Medulla oblongata (tissue), 1 donor: ENCODE measurements around the gene SLC38A8.
A peak's percentile ranks its signal among the peaks of the same experiment; 100 is the strongest.

Experiments
- DNase-seq: peaks from one replicate; pipeline ENCODE4 v3.0.0-alpha.2; 2015; ENCODE audit errors: extremely low spot score

The SLC38A8 gene

DNA sequence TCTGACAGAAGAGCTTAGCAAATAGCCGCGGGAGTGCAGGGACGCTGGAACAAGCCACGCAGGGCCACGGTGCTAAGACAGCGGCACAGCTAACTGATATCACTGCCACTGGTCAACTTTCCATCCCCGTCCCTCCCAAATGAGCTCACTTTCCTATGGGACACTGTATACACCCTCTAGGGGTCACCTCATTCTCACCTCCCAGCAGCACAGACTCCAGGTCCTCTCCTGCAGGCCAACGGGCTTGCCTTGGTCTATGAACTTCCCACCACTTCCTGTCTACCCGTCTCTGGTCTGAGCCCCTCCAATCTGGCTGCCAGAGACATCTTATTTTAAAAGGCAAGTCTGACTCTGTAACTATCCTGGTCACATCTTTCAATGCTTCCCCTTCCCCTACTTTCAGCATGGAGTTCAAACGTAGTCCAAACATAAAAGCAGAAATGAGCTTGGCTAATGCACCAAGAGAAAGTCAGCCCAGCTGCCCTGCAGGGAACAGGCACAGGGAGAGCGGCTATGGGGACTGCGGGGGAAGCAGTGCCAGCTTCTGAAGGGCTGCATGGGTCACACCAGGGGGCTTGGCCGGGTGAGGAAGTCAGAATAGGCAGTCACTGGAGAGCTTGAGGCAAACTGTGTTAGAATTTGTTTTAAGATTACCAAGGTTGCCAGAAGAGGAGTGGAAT lies 26.3 kb upstream of the SLC38A8 start:
- no peak for DNase-seq

DNA sequence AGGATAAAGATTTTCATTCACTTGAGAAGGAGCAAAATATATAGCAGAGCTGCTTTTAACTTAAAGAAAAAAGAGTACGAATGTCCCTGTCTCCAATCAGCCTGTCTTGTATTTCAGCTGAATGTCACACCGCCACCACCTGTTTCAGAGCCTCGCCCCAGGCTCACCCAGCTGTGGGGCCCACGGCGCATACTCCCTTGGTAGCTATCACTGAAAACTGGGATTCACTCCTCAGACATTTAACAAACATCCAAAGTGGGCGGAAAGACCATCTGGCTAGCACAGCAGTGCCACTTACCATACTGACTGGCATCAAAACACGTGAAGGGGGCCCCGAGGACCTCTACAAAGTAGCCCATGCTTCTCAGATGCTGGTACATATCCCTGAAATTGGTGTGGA lies 25.4 kb upstream of the SLC38A8 start:
- no peak for DNase-seq

DNA sequence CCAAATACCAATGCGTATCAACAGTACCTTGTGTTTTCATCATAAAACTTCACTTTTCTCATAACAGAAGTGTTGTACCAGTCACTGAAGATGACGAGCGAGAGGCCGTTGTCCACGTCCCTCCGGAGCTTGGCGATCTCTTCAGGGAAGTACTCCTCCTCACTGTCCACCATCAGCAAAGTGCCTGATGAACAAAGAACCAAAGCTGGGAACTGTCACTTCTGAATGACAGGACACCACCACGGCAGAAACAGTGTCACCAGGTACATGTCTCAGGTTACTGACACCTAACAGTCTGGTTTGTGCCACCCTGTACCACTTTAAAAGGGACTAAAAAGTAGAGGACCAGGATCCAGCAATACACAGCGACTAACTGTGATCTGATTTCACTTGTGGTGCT lies 25.0 kb upstream of the SLC38A8 start:
- DNase-seq: no peak

DNA sequence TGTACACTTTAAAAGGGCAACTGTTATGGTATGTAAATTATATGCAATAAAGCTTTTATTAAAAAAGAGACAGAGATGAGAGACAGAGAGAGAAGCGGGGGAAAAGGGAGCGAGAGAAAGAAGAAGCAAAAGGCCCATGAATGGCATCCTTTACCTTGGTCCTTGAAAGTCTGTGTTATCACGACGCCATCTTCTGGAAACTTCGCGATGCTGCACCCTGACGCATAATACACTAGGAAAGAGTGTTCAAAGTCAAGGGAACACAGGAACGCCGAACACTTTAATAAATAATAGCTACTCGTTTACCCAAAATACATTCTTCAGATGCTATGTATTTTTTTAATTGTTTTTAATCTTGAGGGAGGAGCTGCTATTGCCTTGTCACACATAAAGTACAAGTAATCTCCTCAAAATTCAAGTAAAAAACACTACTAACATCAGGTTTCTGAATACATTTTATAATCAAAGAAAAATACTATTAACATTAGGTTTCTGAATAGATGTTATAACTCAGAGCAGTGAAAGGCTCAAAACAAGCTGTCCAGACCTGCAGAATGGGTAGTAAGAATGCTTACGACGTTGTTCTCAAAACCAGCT lies 23.0 kb upstream of the SLC38A8 start:
- peak; percentile 77 for DNase-seq

DNA sequence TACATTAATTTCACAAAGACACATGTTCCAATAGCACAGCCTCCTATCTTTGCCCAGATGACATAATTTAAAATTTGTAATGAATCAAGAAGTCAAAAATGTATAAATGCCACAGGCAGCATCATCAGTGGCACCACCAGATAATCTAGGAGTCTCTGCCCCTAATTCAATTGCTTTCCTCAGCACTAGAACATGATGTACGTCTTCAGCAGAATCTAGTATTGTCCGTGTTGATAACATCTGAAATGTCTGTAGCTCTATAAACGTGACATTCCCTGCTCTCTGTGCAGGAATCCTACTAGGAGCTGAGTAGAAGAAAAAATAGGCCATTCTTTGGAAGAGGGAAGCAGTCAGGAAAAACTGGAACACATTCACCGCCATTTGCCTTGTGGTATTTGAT lies 21.4 kb upstream of the SLC38A8 start:
- DNase-seq: no peak

DNA sequence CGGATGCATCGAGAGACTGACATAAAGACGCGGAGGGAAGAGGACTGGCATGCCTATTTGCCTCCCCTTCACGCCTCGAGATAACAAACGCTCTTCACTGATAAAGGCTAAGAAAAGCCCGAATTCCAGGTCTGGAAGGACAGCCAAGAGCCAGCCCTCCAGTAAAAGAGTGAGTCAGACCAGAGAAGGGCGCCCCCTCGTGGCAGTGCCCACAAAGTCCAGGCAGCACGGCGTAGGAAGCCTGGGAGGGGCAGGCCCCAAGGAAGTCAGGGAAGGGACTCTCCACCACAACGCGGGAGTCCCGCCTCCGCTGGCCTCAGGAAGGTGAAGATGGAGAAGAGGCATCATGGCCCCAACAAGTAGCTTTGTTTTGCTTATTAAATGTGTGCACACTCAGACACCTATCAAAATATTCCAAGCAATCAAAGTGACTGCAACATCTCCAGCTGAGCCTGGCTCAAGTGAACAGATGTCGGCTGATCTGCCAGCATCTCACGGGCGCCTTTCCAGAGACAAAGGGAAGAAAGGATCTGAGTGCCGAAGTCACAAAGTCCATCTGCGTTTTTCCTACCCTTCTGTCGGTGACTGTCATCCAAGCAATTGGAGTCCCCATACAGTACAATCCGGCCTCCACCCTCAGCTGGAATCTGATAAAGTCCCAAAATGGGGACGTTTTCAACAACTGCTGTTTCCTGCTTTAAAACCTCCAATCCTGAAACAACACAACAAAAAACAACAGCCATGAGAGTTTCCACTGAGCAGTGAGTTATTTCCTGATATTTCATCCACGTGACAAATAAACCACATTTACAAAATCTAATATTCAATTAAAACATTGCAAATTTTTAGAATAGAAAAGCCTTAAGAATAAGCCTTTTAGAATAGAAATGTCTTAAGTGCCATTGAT lies 20.4 kb upstream of the SLC38A8 start:
- peak; percentile 62 for DNase-seq

DNA sequence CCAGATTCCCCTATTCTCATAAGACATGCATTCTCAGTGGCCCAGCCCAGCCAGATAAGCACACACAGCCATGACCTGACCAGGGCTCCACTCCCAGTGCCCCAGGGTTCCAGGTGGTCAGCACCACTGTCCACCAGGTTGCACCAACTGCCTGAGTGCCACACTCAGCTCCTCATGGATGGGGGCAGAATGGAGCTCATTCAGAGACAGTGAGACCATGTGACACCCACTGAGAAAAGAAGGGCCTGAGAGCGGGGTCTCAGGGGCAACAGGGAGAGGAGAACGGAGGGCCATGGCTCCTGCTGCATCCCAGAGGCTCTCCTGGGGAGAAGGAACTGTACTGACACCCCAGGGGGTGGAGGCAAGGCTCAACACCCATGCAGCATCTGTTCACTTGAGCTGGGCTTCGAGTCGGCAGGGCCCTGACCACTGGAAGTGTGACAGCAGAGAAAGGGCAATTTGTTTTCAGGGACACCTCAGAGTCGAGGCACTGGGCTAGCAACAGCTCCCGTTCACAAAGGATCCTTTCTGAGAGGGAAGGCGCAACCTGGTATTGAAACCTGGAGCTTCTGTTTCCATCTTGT lies 18.7 kb upstream of the SLC38A8 start:
- no peak for DNase-seq

DNA sequence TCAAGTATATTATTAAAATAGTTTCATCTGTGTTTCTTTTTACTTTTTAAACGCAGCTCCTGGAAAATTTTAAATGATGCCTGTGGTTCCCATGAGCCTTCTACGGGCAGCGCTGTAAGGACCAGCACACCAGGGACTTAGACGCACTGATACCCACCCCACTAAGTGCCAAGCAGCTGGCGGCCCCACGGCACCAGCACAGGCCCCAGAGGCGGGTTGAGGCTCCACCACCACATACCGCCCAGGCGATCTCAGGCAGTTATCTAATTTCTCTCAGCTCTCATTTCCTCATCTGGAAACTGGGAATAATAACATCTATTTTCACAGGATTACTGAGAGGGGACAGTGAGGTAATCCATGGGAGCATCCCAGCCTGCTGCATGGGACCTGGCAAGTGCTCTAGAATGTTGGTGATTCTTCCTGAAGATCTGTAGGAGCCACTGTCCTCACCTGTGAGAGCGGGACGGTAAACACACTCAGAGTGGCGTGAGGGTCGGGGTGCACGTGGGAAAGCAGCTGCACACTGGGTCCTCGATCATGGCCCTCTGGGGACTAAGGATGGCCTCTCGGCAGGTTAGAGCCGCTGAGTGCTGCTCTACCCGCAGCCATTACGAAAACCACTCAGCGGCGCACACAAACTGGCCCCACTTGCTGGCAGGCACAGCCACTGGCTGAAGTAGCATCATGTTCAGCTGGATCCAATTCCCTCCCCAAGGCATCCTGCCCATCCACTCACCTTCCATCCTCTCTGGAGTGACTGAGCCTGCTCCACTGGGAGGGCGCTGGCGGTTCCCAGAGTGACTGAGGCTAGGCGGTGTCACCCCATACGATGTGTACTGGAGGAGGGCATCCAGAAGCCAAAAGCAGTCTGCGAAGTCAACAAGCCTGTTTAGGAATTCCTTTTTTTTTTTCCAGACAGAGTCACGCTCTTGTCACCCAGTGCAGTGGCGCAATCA lies 17.6 kb upstream of the SLC38A8 start:
- no peak for DNase-seq

DNA sequence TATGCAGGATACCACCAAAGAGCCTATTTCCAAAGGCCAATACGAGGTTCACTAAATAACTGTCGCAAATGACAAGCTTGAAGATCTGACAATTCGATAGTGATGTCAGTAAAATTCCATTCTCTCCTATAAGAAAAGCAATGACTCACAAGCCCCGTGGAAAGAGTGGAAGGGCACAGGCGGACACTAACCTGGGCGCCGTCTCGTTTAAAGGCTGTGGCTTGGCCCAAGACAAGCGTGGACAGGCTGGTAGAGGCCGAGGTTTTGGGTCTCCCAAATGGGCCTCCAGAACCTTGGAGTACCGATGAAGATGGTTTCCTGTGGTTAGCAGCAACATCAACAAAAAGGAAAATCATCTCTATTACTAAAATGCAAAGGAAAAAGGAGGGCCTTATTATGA lies 16.5 kb upstream of the SLC38A8 start:
- no peak for DNase-seq

DNA sequence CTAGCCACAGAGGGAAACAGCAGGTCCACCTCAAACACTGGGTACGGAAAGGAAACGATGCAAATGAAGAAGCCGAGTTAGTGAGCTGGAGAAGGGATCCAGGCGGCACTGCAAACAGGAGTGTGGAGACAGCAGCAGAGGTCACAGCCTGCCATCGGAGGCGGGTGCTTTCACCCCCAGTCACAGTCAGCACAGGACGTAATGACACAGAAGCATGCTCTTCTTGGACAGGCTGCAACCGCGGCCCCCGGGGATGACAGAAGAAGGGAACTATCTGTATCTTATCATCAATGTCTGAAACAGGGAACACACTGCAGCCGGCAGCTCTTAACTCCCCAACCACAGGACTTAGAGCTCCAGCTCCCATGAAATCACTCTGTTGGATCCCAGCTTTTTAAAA lies 16.1 kb upstream of the SLC38A8 start:
- no peak for DNase-seq

DNA sequence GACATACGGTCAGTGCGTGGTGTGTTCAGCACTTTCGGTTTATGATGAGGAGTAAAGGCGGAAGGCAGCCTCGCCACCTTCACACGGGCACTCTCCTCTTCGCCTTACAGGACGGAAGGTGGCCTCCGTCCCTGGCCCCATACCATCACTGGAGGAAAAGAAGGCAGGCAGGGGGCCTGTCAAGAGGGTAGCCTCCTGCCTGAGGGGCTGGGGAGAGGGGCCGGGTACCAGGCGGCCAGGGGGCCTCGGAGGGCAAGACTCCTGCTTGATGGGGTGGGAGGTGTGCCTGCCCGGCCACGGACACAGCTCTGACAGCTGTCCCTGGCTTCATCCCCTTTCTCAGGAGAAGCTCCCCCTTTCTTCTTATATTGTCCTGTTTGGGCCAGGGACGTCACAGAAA lies 15.6 kb upstream of the SLC38A8 start:
- no peak for DNase-seq

DNA sequence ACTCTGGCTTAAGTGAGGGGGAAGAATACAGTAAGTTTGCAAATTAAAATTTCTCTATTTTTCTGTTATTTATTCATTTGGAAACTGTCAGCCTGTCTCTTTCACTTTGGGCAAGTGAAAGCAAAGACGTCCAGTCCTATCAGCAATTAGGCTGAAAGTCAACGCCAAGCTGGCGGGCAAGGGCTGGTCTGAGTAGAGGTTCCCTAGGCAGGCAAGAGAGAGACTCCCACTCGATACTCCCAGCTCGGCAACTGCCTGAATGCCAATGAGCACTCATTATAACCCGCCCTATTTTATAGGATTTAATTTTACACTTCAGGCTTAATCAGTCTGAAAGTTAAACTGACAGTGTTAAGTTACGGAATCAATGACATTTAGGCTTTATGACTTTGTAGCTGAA lies 14.3 kb upstream of the SLC38A8 start:
- DNase-seq: no peak

DNA sequence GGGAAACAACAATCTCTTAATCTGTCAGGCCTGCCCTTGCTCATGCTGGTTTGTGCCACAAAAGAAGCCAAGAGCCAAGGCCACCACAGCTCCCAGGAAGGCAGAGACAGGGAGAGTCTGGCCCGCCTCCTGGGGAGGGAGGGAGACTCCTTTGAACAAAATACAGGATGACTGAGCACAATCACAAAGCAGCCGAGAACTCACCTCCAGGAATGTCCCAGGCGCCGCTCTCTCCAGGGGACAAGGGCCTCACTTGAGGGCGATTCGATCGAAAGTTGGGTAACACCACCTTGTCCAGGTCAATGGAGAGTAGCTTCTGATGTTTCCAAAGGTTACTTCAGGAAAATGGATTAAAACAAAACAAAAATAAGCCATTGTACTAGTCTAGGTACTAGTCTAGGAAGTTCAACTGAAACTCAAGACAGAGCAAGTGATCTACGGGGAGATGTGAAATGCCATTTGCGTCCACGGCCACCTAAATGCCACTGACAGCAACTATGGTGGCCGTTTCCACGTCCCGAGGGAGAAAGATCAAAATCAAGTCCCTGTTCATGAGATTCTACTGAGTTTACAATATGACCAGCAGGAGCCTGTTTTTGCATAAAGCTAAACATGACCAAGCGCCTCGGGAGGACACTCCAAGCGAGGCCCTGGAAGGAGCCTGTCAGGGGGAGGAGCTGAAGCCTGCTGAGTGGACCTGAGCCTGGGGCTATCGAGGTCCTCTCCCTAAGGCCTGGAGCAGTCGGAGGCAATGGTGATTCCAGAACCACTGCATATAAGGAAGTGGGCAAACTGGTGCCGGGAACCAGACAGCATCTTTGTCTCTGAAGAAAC lies 13.4 kb upstream of the SLC38A8 start:
- DNase-seq: no peak

DNA sequence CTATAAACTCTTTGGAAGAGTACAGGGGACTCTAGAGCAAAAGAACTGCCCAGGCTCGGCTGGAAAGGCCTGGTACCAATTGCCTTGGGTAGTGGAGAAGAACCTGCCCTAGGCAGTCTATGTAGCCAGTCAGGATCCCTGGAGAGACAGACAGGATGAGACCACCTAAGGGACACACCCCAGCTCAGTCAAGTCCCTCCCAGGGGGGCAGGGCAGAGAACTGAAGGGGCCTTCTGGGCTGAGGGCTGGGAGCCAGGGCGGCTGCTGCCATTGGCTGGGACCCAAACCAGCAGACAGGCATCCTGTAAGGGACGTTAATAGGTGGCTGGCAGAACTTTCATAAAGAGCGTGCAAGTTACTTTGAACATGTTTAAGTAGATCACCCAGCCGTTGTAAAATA lies 12.8 kb upstream of the SLC38A8 start:
- DNase-seq: no peak

DNA sequence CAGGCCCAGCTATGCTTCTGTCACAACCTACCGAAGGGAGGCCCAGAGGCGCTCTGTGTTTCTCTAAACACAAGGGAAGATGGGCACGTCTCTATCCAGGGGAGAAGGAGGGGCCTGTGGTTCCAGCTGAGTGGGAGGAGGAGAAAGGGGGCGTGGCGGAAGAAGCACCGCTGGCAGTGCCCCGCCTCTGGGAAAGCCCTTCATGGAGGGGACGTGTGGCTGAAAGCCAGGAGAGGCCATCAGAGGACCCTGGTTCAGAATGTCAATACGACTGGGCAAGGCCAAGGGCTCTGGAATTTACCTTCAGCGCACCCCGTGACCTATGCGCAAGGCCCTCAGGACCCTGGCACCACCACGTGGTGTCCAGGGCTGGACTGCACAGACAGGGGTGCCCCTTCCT lies 12.3 kb upstream of the SLC38A8 start:
- DNase-seq: no peak

DNA sequence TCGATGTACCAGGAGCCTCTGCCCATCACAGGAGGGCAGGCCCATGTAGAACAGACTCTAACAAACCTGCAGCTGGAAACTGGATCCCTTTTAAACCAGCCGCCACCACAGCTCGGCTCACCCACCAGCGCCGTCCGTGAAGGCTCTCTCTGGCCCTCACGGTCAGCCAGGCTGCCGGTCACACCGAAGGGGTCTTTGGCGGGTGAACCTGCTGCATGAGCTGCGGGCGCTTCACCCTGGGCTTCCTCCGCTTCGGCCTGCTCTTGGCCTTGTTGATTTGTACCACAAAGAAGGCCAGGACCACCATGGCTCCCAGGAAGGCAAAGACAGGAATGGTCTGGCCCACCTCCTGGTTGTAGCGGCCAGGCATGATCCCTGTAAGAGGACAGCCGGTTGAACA lies 11.7 kb upstream of the SLC38A8 start:
- no peak for DNase-seq

DNA sequence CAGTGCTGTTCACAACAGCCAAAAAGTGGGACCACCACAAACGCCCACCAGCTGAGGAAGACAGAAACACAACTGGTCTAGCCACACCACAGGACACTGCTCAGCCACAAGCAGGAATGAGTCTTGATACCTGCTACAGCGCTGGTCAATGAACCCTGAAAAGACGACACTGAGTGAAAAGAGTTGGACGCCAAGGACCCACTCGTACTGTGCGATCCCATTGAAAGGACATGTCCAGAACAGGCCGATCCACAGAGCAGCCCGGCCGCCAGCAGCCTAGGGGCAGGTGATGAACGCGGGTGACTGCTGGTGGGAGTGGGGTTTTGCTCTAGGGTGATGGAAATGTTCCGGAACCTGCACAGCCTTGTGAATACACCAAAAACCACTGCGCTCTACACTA lies 10.6 kb upstream of the SLC38A8 start:
- DNase-seq: no peak

DNA sequence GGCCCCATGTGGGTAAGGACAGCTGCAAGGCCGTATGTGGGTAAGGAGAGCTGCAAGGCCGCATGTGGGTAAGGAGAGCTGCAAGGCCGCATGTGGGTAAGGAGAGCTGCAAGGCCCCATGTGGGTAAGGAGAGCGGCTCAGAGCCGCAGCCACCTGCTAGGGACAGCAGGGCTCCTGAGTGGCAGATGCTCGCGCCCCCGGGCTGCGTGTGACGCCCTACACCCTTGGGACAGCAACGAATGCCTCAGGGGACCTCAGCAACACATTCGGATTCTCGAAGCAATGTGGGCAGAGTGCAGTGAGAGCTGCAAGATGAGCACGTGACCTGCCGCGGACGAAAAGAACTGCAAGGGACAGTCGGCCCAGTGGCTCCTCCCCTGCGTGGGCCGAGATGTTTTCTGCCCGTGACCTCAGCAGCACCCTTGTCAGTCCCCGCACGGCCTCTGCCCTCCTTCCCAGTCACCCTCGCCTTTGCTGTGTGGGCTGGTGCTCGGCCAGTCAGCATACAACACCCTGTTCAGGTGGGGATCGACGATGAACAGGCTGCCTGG lies 9.6 kb upstream of the SLC38A8 start:
- no peak for DNase-seq

DNA sequence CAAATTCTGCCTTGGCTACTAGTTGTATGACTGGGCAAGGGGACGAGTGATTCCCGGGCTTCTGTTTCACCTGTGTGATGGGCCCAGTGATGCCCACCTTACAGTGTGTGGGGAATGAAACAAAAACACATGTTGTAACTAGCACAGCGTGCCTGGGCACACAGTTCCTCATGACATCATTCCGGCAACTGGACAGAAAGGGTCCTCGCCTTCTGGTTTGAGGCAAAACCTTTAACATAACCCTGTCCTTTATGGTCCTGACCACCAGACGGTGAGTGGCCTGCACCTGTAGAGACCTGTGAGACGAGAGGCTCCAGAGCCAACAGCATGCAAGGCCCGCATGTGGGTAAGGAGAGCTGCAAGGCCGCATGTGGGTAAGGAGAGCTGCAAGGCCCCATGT lies 7.7 kb upstream of the SLC38A8 start:
- DNase-seq: no peak

DNA sequence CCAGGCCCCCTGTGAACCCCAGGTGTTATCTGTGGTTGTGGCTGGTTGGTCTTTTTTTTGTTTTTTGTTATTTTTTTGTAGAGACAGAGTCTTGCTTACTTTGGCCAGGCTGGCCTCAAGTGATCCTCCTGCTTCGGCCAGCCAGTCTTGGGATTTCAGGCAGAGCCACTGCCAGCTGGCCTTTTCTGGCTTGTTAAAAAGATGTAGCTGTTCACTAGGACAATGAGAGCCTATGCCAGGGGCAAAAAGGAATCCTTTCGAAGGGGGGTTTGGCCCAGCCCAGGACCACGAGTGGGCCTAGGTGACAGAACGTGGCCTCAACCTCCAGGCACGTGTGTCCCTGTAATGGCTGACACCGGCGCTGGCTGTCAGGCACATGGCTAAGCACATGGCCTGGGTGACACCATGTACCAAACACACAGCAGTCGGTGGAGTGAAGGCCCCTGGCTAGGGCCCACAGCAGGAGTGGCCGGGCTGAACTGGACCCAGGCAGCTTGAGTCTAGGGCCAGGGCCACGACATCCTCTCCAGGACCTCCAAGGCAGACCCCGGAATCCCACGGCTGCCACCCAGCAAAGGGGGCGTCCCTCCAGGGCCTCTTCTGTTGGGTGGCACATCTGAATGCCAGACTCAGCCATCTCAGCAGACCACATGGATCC lies 6.9 kb upstream of the SLC38A8 start:
- DNase-seq: peak; percentile 66
